CD14-positive monocyte (primary cell): ENCODE data around the gene IPO4. TPM values are rescaled to one million over a fixed set of nuclear protein-coding genes. Genes with fewer than 3 reads are reported as not detected.
A peak's percentile ranks its signal among the peaks of the same experiment; 100 is the strongest.

Experiments used
- DNase-seq, 3 donors: peaks; one replicate each; pipeline ENCODE4 v3.0.0-alpha.2; 2011 to 2022
- H2AFZ ChIP-seq: 2 replicates; pipeline ENCODE4 v1.6.0; 2012; ENCODE audit warnings: mild to moderate bottlenecking, low read depth, low read length, inconsistent platforms; ENCODE audit not compliant: insufficient read depth, poor library complexity, severe bottlenecking
- H3K27ac ChIP-seq, 2 donors: 1 replicate in 1 of 2; 2 replicates in 1 of 2; pipeline ENCODE4 v1.5.1; 2012 to 2013; ENCODE audit warnings: low read length in 2 of 2, control low read depth in 1 of 2, inconsistent platforms in 1 of 2, low read depth in 1 of 2, mild to moderate bottlenecking in 1 of 2
- H3K27me3 ChIP-seq, 2 donors: one replicate each; pipeline versions ENCODE4 v1.6.0 to v1.6.1; 2011 to 2013; ENCODE audit warnings: low read length in 2 of 2; ENCODE audit not compliant: control insufficient read depth in 2 of 2, insufficient read depth in 2 of 2
- H3K36me3 ChIP-seq, 2 donors: replicated peaks in 1 of 2; 1 replicate in 1 of 2; 2 replicates in 1 of 2; pipeline versions ENCODE4 v1.5.1 to v1.6.1; 2012 to 2013; ENCODE audit warnings: low read length in 2 of 2, control low read depth in 1 of 2, inconsistent platforms in 1 of 2, mild to moderate bottlenecking in 1 of 2; ENCODE audit not compliant: insufficient read depth in 2 of 2, control insufficient read depth in 1 of 2
- H3K4me1 ChIP-seq, 2 donors: 1 replicate in 1 of 2; 2 replicates in 1 of 2; pipeline versions ENCODE4 v1.5.1 to v1.6.1; 2012 to 2013; ENCODE audit warnings: low read length in 2 of 2, control low read depth in 1 of 2, inconsistent platforms in 1 of 2, mild to moderate bottlenecking in 1 of 2, moderate library complexity in 1 of 2; ENCODE audit not compliant: insufficient read depth in 2 of 2, control insufficient read depth in 1 of 2
- H3K4me2 ChIP-seq: replicated peaks from 2 replicates; pipeline ENCODE3; 2012; ENCODE audit warnings: low read length, moderate library complexity, mild to moderate bottlenecking; ENCODE audit not compliant: poor library complexity, severe bottlenecking; ENCODE audit errors: extremely low read depth
- H3K4me3 ChIP-seq, 3 experiments: fragments of 200-600 bp in 1 of 3; sonication (generic) in 1 of 3; replicated peaks in 1 of 3; 1 replicate in 2 of 3; 2 replicates in 1 of 3; pipeline ENCODE4 v1.5.1; 2011 to 2013; ENCODE audit warnings: low read length in 3 of 3, mild to moderate bottlenecking in 3 of 3, control low read depth in 2 of 3, low read depth in 2 of 3, inconsistent platforms in 1 of 3, moderate library complexity in 1 of 3
- H3K79me2 ChIP-seq: 2 replicates; pipeline ENCODE4 v1.6.0; 2012; ENCODE audit warnings: mild to moderate bottlenecking, control low read depth, inconsistent platforms, low read length, moderate library complexity; ENCODE audit not compliant: insufficient read depth
- H3K9ac ChIP-seq: 2 replicates; pipeline ENCODE4 v1.6.0; 2017; ENCODE audit warnings: low read length, mild to moderate bottlenecking; ENCODE audit not compliant: insufficient read depth, poor library complexity, severe bottlenecking
- H3K9me3 ChIP-seq, 2 donors: replicated peaks in 1 of 2; 1 replicate in 1 of 2; 2 replicates in 1 of 2; pipeline versions ENCODE4 v1.5.1 to v1.6.1; 2012 to 2013; ENCODE audit warnings: low read length in 2 of 2, control low read depth in 1 of 2; ENCODE audit not compliant: control insufficient read depth in 1 of 2, insufficient read depth in 1 of 2
- H4K20me1 ChIP-seq: 2 replicates; pipeline ENCODE4 v1.6.0; 2012; ENCODE audit warnings: mild to moderate bottlenecking, low read length, control low read depth, moderate library complexity; ENCODE audit not compliant: insufficient read depth
- H3K27ac Mint-ChIP-seq, 7 donors: one replicate each; pipeline ENCODE4 v1.8.0; 2020; ENCODE audit warnings: mild to moderate bottlenecking in 7 of 7, mixed read lengths in 7 of 7, moderate library complexity in 6 of 7, inconsistent platforms in 2 of 7
- H3K27me3 Mint-ChIP-seq, 3 donors: one replicate each; pipeline ENCODE4 v1.8.0; 2021 to 2022; ENCODE audit warnings: low read depth in 3 of 3, mild to moderate bottlenecking in 3 of 3, mixed read lengths in 3 of 3, moderate library complexity in 3 of 3, inconsistent platforms in 1 of 3
- H3K36me3 Mint-ChIP-seq, 2 donors: one replicate each; pipeline ENCODE4 v1.8.0; 2020; ENCODE audit warnings: mixed read lengths in 2 of 2, inconsistent platforms in 1 of 2, mild to moderate bottlenecking in 1 of 2
- H3K4me1 Mint-ChIP-seq: one replicate; pipeline ENCODE4 v1.8.0; 2020; ENCODE audit warnings: mild to moderate bottlenecking, mixed read lengths
- H3K4me3 Mint-ChIP-seq, 2 donors: one replicate each; pipeline ENCODE4 v1.8.0; 2020; ENCODE audit warnings: mild to moderate bottlenecking in 2 of 2, mixed read lengths in 2 of 2, moderate library complexity in 1 of 2
- H3K9me3 Mint-ChIP-seq, 7 donors: one replicate each; pipeline ENCODE4 v1.8.0; 2020 to 2022; ENCODE audit warnings: mixed read lengths in 7 of 7, mild to moderate bottlenecking in 6 of 7, moderate library complexity in 6 of 7, inconsistent platforms in 2 of 7
- WGBS: methylation state at CpG from one replicate; pipeline ENCODE4 v1.1.5; 2013; ENCODE audit warnings: missing lambda C conversion rate; ENCODE audit not compliant: insufficient coverage; 5-methylcytosine and 5-hydroxymethylcytosine counted together
- intact Hi-C, 2 donors: fragments of 100-400 bp; cut with micrococcal nuclease; formaldehyde crosslinking; loops; one replicate each; pipeline versions ENCODE4 v1.15.0 to v1.15.1; 2023
- polyA plus RNA-seq, 3 donors: library from polyadenylated mRNA; depleted of rRNA in 1 of 3; unstranded in 2 of 3; stranded (reverse) in 1 of 3; fragments of 300-500 nt in 2 of 3; fragments of >200 nt in 1 of 3; fragmentation: Illumina TruSeq in 2 of 3; gene quantifications; 1 replicate in 2 of 3; 2 replicates in 1 of 3; pipeline ENCODE4 v1.2.3, GENCODE V29; 2012 to 2021
- TF ChIP-seq, protein P1 (sequence below): fragments of 200-600 bp; IDR thresholded peaks from one replicate; pipeline ENCODE4 v1.8.0; 2022; ENCODE audit warnings: antibody characterized with exemption, mild to moderate bottlenecking

The IPO4 gene
- polyA plus RNA-seq, 3 donors = 4.1 to 14.2 (median 4.3) TPM

DNA sequence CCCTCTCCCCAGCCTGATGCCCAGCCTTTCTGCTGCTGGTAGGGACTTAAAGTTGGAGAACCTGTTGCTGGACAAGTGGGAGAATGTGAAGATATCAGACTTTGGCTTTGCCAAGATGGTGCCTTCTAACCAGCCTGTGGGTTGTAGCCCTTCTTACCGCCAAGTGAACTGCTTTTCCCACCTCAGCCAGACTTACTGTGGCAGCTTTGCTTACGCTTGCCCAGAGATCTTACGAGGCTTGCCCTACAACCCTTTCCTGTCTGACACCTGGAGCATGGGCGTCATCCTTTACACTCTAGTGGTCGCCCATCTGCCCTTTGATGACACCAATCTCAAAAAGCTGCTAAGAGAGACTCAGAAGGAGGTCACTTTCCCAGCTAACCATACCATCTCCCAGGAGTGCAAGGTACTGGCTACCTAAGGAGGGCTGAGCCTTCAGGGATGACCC, 18.5 kb upstream of the IPO4 start:
- Histone ChIP-seq H3K4me3 (no peak overlapping the region), H3K4me2 (no peak overlapping the region), H4K20me1 (peaks cover 38% of the 10 kb centered on the region), H3K36me3 (peaks cover 63 to 90% of the 10 kb centered on the region in 2 donors), H3K27ac (peak overlapping the region in 1 of 2 donors; percentile 31), H3K9me3 (peaks cover 0 to 2% of the 10 kb centered on the region in 2 donors), H3K4me1 (peaks cover 0 to 2% of the 10 kb centered on the region in 2 donors), H2AFZ (no peak overlapping the region), H3K79me2 (peaks cover 23% of the 10 kb centered on the region), H3K27me3 (no peaks in the 10 kb centered on the region), H3K9ac (no peak overlapping the region)
- H3K36me3 Mint-ChIP-seq = peaks cover 78 to 83% of the 10 kb centered on the region in 2 donors
- intact Hi-C loops = no loop called here
- 98% methylated on average over 5 of the region's 5 CpGs for WGBS
- no peaks in the 10 kb centered on the region for H3K27me3 Mint-ChIP-seq
- H3K4me1 Mint-ChIP-seq = peaks cover 12% of the 10 kb centered on the region
- TF ChIP-seq, protein P1, sequence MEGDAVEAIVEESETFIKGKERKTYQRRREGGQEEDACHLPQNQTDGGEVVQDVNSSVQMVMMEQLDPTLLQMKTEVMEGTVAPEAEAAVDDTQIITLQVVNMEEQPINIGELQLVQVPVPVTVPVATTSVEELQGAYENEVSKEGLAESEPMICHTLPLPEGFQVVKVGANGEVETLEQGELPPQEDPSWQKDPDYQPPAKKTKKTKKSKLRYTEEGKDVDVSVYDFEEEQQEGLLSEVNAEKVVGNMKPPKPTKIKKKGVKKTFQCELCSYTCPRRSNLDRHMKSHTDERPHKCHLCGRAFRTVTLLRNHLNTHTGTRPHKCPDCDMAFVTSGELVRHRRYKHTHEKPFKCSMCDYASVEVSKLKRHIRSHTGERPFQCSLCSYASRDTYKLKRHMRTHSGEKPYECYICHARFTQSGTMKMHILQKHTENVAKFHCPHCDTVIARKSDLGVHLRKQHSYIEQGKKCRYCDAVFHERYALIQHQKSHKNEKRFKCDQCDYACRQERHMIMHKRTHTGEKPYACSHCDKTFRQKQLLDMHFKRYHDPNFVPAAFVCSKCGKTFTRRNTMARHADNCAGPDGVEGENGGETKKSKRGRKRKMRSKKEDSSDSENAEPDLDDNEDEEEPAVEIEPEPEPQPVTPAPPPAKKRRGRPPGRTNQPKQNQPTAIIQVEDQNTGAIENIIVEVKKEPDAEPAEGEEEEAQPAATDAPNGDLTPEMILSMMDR = no peak
- H3K4me3 Mint-ChIP-seq = no peak overlapping the region
- no peak for DNase-seq
- H3K27ac Mint-ChIP-seq = peak overlapping the region in 4 of 7 donors; percentile 1 to 72 (median 36)
- H3K9me3 Mint-ChIP-seq = peaks cover 0 to 11% (median 6%) of the 10 kb centered on the region in 7 donors

DNA sequence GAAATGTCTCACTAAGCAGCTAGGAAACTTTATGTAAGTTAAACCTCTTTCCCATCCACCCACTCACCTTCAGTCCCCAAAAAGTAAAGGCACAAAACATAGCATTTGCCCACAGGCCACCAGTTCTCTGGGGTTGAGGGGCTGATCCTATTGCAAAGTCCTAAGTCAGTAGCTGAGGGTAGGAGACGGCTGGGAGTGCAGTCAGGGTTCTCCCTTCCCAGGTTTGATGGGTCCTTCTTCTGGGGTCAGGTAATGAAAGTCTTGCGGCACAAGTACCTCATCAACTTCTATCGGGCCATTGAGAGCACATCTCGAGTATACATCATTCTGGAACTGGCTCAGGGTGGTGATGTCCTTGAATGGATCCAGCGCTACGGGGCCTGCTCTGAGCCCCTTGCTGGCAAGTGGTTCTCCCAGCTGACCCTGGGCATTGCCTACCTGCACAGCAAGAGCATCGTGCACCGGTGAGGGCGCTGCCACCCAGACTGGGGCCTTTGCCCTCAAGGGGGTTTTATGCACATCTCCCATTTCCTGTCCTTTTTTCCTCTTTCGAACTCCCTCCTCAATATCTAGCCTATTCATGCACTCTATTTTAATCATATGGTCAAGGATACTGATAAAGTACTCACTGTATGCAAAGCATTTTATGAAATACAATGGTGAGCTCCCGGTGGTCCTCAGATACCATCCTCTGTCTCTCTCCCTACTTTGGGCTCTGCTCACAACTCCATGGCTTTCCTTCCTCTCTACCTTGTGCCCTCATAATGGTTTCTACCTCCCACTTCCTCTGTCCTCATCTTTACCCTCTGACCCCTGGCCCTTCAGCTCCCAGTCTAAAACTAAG, 17.9 kb upstream of the IPO4 start:
- Mint-ChIP-seq H3K9me3 (peaks cover 0 to 16% (median 9%) of the 10 kb centered on the region in 7 donors), H3K27me3 (no peaks in the 10 kb centered on the region), H3K4me1 (peaks cover 9% of the 10 kb centered on the region), H3K36me3 (peaks cover 80 to 86% of the 10 kb centered on the region in 2 donors), H3K4me3 (no peak overlapping the region), H3K27ac (peak overlapping the region in 4 of 7 donors; percentile 20 to 72 (median 39))
- TF ChIP-seq, protein P1 = no peak
- peaks cover 19% of the 10 kb centered on the region for H3K79me2 ChIP-seq
- H2AFZ ChIP-seq = no peak overlapping the region
- peak overlapping the region in 1 of 2 donors; percentile 31 for H3K27ac ChIP-seq
- H3K36me3 ChIP-seq = peaks cover 63 to 94% of the 10 kb centered on the region in 2 donors
- H3K9ac ChIP-seq = no peak overlapping the region
- intact Hi-C loops = no loop called here
- no peak overlapping the region for H3K4me3 ChIP-seq
- H3K9me3 ChIP-seq = peaks cover 0 to 6% of the 10 kb centered on the region in 2 donors
- H3K27me3 ChIP-seq = no peaks in the 10 kb centered on the region
- peaks cover 38% of the 10 kb centered on the region for H4K20me1 ChIP-seq
- no peaks in the 10 kb centered on the region for H3K4me1 ChIP-seq
- H3K4me2 ChIP-seq = no peak overlapping the region
- WGBS = 98% methylated on average over 10 of the region's 11 CpGs
- no peak for DNase-seq
